ENCODE data around the gene CYB5A.

Gene CYB5A

DNA sequence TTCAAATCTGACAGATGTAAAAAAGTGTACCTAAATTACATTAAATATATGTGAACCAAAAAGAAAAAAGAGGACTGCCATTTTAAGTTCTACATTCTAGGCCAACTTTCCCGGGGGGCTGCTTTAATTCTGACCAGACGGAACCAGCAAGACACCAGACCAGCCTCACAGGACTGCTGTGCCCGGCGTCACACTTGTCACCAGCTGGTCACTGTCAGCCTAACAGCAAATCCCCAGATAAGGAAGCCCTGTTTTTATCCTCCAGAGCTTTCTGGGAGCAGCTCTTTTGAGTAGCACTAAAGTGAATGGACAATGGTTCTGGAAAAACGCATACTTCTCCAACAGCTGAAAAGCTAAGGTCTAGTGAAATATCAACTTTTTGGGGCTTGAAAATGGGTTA, 35.6 kb downstream of the CYB5A start:
- no peak overlapping the region for H3K4me3 ChIP-seq (ENCODE audit: low read depth, low read length)
- TF ChIP-seq ELK4 (IDR thresholded peaks at IDR 0.05; ENCODE audit: borderline replicate concordance, low read depth, low read length): no peak
- no peak for TF ChIP-seq ZNF623 (tag by site-specific recombination; IDR thresholded peaks at IDR 0.05)
- no peak for TF ChIP-seq ZNF596 (tag by site-specific recombination; IDR thresholded peaks at IDR 0.05)
- TF ChIP-seq KLF8 (tag by site-specific recombination; IDR thresholded peaks at IDR 0.05): no peak
- TF ChIP-seq HOXC10 (CRISPR knock-in tag; IDR thresholded peaks at IDR 0.05): no peak
- TF ChIP-seq ZNF133 (tag by site-specific recombination; IDR thresholded peaks at IDR 0.05): no peak
- TF ChIP-seq, protein P1, sequence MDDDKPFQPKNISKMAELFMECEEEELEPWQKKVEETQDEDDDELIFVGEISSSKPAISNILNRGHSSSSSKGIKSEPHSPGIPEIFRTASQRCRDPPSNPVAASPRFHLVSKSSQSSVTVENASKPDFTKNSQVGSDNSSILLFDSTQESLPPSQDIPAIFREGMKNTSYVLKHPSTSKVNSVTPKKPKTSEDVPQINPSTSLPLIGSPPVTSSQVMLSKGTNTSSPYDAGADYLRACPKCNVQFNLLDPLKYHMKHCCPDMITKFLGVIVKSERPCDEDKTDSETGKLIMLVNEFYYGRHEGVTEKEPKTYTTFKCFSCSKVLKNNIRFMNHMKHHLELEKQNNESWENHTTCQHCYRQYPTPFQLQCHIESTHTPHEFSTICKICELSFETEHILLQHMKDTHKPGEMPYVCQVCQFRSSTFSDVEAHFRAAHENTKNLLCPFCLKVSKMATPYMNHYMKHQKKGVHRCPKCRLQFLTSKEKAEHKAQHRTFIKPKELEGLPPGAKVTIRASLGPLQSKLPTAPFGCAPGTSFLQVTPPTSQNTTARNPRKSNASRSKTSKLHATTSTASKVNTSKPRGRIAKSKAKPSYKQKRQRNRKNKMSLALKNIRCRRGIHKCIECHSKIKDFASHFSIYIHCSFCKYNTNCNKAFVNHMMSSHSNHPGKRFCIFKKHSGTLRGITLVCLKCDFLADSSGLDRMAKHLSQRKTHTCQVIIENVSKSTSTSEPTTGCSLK (tag by site-specific recombination; IDR thresholded peaks at IDR 0.05): no peak
- TF ChIP-seq, protein P2, sequence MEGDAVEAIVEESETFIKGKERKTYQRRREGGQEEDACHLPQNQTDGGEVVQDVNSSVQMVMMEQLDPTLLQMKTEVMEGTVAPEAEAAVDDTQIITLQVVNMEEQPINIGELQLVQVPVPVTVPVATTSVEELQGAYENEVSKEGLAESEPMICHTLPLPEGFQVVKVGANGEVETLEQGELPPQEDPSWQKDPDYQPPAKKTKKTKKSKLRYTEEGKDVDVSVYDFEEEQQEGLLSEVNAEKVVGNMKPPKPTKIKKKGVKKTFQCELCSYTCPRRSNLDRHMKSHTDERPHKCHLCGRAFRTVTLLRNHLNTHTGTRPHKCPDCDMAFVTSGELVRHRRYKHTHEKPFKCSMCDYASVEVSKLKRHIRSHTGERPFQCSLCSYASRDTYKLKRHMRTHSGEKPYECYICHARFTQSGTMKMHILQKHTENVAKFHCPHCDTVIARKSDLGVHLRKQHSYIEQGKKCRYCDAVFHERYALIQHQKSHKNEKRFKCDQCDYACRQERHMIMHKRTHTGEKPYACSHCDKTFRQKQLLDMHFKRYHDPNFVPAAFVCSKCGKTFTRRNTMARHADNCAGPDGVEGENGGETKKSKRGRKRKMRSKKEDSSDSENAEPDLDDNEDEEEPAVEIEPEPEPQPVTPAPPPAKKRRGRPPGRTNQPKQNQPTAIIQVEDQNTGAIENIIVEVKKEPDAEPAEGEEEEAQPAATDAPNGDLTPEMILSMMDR (tag by site-specific recombination; IDR thresholded peaks at IDR 0.05): no peak
- TF ChIP-seq SP7 (tag by site-specific recombination; IDR thresholded peaks at IDR 0.05): no peak
- TF ChIP-seq, protein P3, sequence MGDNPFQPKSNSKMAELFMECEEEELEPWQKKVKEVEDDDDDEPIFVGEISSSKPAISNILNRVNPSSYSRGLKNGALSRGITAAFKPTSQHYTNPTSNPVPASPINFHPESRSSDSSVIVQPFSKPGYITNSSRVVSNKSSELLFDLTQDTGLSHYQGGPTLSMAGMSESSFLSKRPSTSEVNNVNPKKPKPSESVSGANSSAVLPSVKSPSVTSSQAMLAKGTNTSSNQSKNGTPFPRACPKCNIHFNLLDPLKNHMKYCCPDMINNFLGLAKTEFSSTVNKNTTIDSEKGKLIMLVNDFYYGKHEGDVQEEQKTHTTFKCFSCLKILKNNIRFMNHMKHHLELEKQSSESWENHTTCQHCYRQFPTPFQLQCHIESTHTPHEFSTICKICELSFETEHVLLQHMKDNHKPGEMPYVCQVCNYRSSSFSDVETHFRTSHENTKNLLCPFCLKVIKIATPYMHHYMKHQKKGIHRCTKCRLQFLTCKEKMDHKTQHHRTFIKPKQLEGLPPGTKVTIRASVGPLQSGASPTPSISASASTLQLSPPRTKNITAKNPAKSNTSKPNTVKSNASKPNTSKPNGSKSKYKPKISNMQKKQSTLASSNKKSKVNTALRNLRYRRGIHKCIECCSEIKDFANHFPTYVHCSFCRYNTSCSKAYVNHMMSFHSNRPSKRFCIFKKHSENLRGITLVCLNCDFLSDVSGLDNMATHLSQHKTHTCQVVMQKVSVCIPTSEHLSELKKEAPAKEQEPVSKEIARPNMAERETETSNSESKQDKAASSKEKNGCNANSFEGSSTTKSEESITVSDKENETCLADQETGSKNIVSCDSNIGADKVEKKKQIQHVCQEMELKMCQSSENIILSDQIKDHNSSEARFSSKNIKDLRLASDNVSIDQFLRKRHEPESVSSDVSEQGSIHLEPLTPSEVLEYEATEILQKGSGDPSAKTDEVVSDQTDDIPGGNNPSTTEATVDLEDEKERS (tag by site-specific recombination; IDR thresholded peaks at IDR 0.05): no peak
- TF ChIP-seq ZNF561 (tag by site-specific recombination; IDR thresholded peaks at IDR 0.05; ENCODE audit: borderline replicate concordance): no peak
- TF ChIP-seq TCF7L2 (IDR thresholded peaks at IDR 0.05; ENCODE audit: borderline replicate concordance, low read depth, low read length): no peak
- no peak for TF ChIP-seq ZNF521 (tag by site-specific recombination; IDR thresholded peaks at IDR 0.05)
- no peak for TF ChIP-seq BCL6B (tag by site-specific recombination; IDR thresholded peaks at IDR 0.05)
- TF ChIP-seq ZNF184 (tag by site-specific recombination; IDR thresholded peaks at IDR 0.05): no peak
- no peak for TF ChIP-seq ZBTB49 (tag by site-specific recombination; IDR thresholded peaks at IDR 0.05; ENCODE audit: low read depth)
- H3K27ac ChIP-seq (ENCODE audit: extremely low read depth, low read depth, low read length): no peak overlapping the region
- H3K9me3 ChIP-seq (ENCODE audit: control insufficient read depth, insufficient read depth, low read depth, low read length): no peaks in the 10 kb centered on the region
- H3K4me1 ChIP-seq (ENCODE audit: control insufficient read depth, insufficient read depth, low read length): no peaks in the 10 kb centered on the region
- CTCF ChIA-PET: no interaction called here
- H3K36me3 ChIP-seq (ENCODE audit: control insufficient read depth in 2 of 2, insufficient read depth in 1 of 2, low read length in 2 of 2): no peaks in the 10 kb centered on the region; a peak in 1 of 3 replicates
- POLR2A ChIA-PET: no interaction called here

Measured in HEK293 (cell line).